ENCODE measurements around the gene STRIP2. TPM values are rescaled to one million over a fixed set of nuclear protein-coding genes. Genes with fewer than 3 reads are reported as not detected.

Gene STRIP2
- total and polyA plus RNA-seq, 9 of the 15 experiments (the other 6 are each of a cell fraction or from before 2014, with no cell fraction given): 10.1 to 81.8 (median 42.3) TPM

DNA sequence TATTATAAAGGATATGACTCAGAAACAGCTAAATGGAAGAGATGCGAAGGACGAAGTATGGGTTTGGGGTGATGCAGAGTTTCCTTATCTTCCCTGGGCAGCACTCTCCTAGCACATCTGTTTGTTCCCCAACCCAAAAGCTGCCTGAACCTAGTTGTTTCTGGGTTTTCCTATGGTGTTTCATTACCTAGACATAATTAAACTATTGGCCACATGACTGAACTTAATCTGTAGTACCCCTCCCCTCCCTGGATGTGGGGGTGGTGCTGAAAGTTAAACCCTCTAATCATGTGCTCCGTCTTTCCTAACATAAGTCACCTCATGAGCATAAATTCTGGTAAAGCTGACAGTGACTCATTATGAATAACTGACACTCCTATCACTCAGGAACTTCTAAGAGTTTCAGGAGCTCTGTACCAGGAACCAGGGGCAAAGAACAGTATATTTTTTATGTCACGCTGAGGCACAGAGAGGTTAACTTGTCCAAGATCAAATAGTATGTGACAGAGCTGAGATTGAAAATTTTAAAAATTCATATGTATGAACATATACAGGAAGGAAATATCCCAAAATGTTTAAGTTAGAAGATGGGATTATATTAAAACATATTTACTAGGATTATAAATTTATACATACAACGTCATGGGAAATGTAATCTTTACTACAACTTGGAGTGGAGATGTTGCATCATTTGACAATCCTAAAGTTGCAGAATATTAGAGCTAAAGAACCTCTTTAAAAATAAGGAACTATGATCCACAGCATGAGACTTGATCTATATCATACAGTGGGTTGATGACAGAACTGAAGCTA, 4.8 kb downstream of the STRIP2 start (continued):
- TF ChIP-seq, protein P1, sequence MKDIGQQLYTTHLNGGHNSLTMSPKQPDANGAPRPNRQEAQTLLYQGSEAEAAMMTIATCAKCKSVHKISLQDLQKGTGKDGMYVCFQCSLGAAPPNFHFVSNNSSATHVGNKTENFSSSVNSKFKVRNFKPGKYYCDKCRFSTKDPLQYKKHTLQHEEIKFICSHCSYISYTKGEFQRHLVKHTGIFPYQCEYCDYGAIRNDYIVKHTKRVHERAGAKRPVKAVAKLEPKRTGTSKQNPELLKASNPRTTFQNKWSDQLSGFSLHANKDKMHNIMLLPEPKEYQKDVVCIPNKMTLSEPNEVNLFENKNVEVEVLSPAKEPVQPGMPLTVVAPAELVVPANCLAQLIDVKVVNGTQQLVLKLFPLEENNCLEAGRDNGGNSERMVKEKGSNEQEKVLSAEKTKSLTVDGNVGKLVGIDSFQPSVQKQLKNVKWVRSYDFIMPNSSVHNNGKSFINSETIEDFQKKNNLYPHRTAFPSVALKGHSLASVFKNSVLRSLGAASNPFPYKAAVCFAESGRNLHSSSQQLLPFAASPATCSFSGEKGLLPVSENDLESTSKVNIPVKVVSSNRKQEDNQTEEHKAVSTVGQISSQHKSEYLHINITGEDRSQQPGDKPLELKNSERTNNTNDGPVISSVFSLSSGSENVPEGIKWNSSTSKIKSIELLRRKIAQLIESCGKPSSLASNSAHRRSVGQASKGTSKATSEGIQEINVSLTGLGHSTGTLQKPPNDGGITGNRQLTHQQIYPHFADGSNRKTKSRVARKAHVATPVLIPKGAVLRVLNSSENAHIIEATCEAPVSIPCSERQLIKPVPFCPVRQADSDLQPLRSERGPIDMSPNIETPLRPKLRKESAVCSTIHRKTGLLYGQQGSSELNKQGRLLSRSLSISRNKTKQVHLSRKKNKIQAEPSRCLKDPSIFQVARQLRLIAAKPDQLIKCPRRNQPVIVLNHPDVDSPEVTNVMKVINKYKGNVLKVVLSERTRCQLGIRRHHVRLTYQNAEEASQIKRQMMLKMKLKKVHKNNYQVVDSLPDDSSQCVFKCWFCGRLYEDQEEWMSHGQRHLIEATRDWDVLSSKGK (CRISPR knock-in tag; IDR thresholded peaks at IDR 0.05): no peak
- TF ChIP-seq ZZZ3 (IDR thresholded peaks at IDR 0.05) (no peak; the same call in 1 of the 2 replicates), GABPA (tag; conservative IDR thresholded peaks at IDR 0.05; ENCODE audit: low read depth) (peak; percentile 42; the same call in 1 of the 2 replicates), SAFB (IDR thresholded peaks at IDR 0.05; ENCODE audit: borderline replicate concordance, low read depth, low read length) (no peak), ATF1 (CRISPR knock-in tag; IDR thresholded peaks at IDR 0.05) (no peak), ATF1 (tag; IDR thresholded peaks at IDR 0.05) (peak; percentile 82), RFX7 (CRISPR knock-in tag; IDR thresholded peaks at IDR 0.05) (no peak), FOXA1 (IDR thresholded peaks at IDR 0.05; ENCODE audit: borderline replicate concordance) (no peak), NFE2L1 (tag; IDR thresholded peaks at IDR 0.05; ENCODE audit: borderline replicate concordance, low read depth) (no peak), KAT2B (IDR thresholded peaks at IDR 0.05; ENCODE audit: low read depth, low read length) (no peak), TBL1XR1 (IDR thresholded peaks at IDR 0.05; ENCODE audit: low read length in 2 of 2) (peak in 1 of 2 experiments; percentile 53; a peak in 2 of 4 replicates), HNRNPH1 (optimal IDR thresholded peaks at IDR 0.05; ENCODE audit: low read depth, low read length) (no peak), ZNF445 (CRISPR knock-in tag; IDR thresholded peaks at IDR 0.05; ENCODE audit: low read depth) (no peak), TGIF2 (CRISPR knock-in tag; IDR thresholded peaks at IDR 0.05) (no peak)
- TF ChIP-seq, protein P2, sequence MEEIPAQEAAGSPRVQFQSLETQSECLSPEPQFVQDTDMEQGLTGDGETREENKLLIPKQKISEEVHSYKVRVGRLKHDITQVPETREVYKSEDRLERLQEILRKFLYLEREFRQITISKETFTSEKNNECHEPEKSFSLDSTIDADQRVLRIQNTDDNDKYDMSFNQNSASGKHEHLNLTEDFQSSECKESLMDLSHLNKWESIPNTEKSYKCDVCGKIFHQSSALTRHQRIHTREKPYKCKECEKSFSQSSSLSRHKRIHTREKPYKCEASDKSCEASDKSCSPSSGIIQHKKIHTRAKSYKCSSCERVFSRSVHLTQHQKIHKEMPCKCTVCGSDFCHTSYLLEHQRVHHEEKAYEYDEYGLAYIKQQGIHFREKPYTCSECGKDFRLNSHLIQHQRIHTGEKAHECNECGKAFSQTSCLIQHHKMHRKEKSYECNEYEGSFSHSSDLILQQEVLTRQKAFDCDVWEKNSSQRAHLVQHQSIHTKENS (CRISPR knock-in tag; IDR thresholded peaks at IDR 0.05): no peak
- TF ChIP-seq, protein P3, sequence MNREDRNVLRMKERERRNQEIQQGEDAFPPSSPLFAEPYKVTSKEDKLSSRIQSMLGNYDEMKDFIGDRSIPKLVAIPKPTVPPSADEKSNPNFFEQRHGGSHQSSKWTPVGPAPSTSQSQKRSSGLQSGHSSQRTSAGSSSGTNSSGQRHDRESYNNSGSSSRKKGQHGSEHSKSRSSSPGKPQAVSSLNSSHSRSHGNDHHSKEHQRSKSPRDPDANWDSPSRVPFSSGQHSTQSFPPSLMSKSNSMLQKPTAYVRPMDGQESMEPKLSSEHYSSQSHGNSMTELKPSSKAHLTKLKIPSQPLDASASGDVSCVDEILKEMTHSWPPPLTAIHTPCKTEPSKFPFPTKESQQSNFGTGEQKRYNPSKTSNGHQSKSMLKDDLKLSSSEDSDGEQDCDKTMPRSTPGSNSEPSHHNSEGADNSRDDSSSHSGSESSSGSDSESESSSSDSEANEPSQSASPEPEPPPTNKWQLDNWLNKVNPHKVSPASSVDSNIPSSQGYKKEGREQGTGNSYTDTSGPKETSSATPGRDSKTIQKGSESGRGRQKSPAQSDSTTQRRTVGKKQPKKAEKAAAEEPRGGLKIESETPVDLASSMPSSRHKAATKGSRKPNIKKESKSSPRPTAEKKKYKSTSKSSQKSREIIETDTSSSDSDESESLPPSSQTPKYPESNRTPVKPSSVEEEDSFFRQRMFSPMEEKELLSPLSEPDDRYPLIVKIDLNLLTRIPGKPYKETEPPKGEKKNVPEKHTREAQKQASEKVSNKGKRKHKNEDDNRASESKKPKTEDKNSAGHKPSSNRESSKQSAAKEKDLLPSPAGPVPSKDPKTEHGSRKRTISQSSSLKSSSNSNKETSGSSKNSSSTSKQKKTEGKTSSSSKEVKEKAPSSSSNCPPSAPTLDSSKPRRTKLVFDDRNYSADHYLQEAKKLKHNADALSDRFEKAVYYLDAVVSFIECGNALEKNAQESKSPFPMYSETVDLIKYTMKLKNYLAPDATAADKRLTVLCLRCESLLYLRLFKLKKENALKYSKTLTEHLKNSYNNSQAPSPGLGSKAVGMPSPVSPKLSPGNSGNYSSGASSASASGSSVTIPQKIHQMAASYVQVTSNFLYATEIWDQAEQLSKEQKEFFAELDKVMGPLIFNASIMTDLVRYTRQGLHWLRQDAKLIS (CRISPR knock-in tag; IDR thresholded peaks at IDR 0.05): no peak
- TF ChIP-seq, protein P4, sequence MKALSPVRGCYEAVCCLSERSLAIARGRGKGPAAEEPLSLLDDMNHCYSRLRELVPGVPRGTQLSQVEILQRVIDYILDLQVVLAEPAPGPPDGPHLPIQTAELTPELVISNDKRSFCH (CRISPR knock-in tag; IDR thresholded peaks at IDR 0.05): no peak; the same call in 1 of the 2 replicates
- TF ChIP-seq, protein P4 (tag; IDR thresholded peaks at IDR 0.05): peak; percentile 79; the same call in 1 of the 2 replicates

Measured in K562 (cell line).